CD4-positive, alpha-beta T cell treated with Interleukin-17A for 4 hours (primary cell): ENCODE data around the gene RALGAPB.
"Not testable (repeated sequence)": the region's sequence is repeated elsewhere in the genome, so short reads cannot be mapped to it uniquely, and the experiment has no call there.

ENCODE experiments used
- DNase-seq: peaks from one replicate; pipeline ENCODE4 v3.0.0-alpha.2; 2020; ENCODE audit warnings: mixed read lengths

RALGAPB gene

GRCh38 chr20:38447931-38448675 lies 24.5 kb upstream of the RALGAPB start:
- DNase-seq, result no peak

GRCh38 chr20:38449046-38449445 lies 23.6 kb upstream of the RALGAPB start:
- DNase-seq, result no peak

GRCh38 chr20:38450412-38450975 lies 22.1 kb upstream of the RALGAPB start:
- DNase-seq, result no peak

- DNase-seq, result no peak
These were observed 19.6 kb upstream of the RALGAPB start for GRCh38 chr20:38452880-38453624.

- DNase-seq, result no peak
These were observed 18.7 kb upstream of the RALGAPB start for GRCh38 chr20:38453941-38454340.

GRCh38 chr20:38454556-38455473 lies 17.8 kb upstream of the RALGAPB start:
- DNase-seq, result no peak

GRCh38 chr20:38458314-38458713 lies 14.3 kb upstream of the RALGAPB start:
- DNase-seq, result no peak

- DNase-seq, result no peak
These were observed 12.5 kb upstream of the RALGAPB start for GRCh38 chr20:38460040-38460623.

- DNase-seq, result not testable (repeated sequence)
These were observed 12.0 kb upstream of the RALGAPB start for GRCh38 chr20:38460631-38461030.

GRCh38 chr20:38461167-38461566 lies 11.5 kb upstream of the RALGAPB start:
- not testable (repeated sequence) for DNase-seq

GRCh38 chr20:38461569-38461968 lies 11.1 kb upstream of the RALGAPB start:
- DNase-seq, result not testable (repeated sequence)

- no peak for DNase-seq
These were observed 6.5 kb upstream of the RALGAPB start for GRCh38 chr20:38466171-38466570.

GRCh38 chr20:38466983-38467382 lies 5.7 kb upstream of the RALGAPB start:
- DNase-seq, result no peak

- no peak for DNase-seq
These were observed 1.4 kb upstream of the RALGAPB start for GRCh38 chr20:38471245-38471644.

- no peak for DNase-seq
These were observed 593 bp upstream of the RALGAPB start for GRCh38 chr20:38471987-38472512.

- DNase-seq, result no peak
These were observed 738 bp downstream of the RALGAPB start for GRCh38 chr20:38473367-38473795.

- no peak for DNase-seq
These were observed 5.1 kb downstream of the RALGAPB start for GRCh38 chr20:38477747-38478146.

- DNase-seq, result no peak
These were observed 7.0 kb downstream of the RALGAPB start for GRCh38 chr20:38479596-38479995.

- no peak for DNase-seq
These were observed 12.4 kb downstream of the RALGAPB start for GRCh38 chr20:38485041-38485440.

GRCh38 chr20:38489181-38489580 lies 16.5 kb downstream of the RALGAPB start:
- DNase-seq, result no peak

- DNase-seq, result no peak
These were observed 24.7 kb downstream of the RALGAPB start for GRCh38 chr20:38497246-38497935.

GRCh38 chr20:38498909-38499308 lies 26.3 kb downstream of the RALGAPB start:
- no peak for DNase-seq
